Activated CD4-positive, alpha-beta T cell treated with anti-CD3 and anti-CD28 coated beads, Interleukin-2, amount 50 U/mL, for 1 hour (primary cell): ENCODE data around the gene SDHA.
"Not testable (repeated sequence)": the region's sequence is repeated elsewhere in the genome, so short reads cannot be mapped to it uniquely, and the experiment has no call there.

ENCODE experiments used
- DNase-seq: peaks from one replicate; pipeline ENCODE4 v3.0.0-alpha.2; 2020

The SDHA gene

DNA sequence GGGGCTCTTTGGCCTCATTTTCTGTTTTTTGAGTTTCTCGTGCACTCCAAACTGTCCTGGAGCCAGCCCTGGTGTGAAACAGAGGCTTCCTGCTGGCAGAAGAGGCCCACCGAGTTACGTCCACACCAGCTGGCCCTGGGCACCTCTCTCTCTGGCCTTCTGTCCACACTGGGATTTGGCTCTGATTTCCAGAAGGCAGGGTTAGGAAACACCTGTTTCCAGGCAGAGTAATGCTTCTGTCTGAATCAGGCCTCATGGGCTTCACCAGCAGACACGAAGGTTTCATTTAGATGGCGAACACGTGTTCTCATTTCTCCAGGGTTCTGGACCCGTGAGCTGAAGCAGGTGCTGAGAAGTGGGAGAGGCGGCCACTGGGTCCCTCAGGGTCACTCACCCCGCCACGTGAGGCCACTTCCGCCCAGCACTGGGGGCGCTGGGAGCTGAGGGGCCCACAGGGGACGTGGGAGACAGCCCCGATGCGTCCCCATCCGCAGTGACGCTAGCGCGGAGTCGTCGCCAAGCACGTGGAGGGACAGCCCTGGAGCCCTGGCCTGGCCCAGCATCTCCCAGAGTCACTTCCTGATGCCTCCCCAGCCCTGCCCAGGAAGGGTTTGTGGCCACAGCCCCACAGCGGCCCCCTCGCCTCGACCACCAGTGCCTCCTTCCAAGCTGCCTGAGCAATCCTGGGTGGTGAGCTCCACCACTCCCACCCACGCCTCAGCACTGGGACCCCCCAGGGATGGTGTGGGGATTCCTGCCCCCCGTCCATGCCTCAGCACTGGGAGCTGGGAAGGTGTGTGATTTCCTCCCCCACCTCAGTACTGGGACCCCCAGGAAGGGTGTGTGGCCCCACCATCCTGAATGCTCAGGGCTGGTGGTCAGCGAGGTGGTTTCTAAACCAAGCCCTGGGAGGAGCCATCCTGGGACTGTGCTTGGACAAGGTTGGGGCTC lies 31.8 kb upstream of the SDHA start:
- no peak for DNase-seq

GRCh38 chr5:187042-187431 lies 31.1 kb upstream of the SDHA start:
- DNase-seq = no peak

DNA sequence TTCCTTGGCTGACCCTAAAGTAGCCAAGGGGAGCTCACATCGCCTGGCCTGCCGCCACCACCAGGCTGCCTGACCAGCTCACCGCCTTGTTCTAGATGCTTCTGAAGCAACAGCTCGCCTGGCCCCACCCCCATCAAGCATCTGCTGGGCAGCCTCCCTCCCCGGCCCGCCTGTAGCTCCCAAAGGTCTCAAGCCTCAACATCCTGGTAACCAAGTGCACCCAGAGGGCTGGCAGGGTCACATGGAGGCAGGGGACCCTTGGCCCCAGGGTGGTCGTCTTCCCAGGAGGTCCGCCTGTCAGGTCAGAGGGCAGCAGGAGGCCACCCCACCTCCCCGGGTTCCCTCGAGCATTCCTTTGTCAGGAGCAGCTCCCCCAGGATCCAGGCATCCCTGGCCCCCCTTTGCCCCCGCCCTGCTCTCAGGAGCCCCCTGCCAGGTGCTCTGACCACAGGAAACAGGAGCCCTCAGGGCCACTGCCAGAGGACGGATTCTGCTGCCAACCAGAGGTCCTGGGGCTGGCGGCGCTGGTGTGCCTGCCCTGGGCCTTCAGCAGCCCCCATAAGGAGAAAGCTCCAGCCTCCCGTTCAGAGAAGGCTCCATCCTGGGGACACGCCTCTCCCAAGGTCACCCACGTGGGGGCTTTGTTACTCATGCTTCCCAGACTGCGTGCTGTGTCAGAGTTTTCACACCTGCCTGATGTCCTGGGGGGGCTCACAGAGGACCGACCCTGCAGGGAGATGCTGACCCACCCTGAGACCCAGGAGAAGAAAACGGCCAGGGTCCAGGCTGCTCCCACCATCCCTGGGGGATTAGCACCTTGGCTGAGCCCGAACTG lies 30.3 kb upstream of the SDHA start:
- DNase-seq = no peak

- DNase-seq = peak; percentile 87
Observed at GRCh38 chr5:188488-189481, 29.3 kb upstream of the SDHA start.

GRCh38 chr5:189486-189885 lies 28.6 kb upstream of the SDHA start:
- no peak for DNase-seq

- no peak for DNase-seq
Observed at GRCh38 chr5:189976-190365, 28.1 kb upstream of the SDHA start.

- DNase-seq = no peak
Observed at GRCh38 chr5:190366-191035, 27.6 kb upstream of the SDHA start.

DNA sequence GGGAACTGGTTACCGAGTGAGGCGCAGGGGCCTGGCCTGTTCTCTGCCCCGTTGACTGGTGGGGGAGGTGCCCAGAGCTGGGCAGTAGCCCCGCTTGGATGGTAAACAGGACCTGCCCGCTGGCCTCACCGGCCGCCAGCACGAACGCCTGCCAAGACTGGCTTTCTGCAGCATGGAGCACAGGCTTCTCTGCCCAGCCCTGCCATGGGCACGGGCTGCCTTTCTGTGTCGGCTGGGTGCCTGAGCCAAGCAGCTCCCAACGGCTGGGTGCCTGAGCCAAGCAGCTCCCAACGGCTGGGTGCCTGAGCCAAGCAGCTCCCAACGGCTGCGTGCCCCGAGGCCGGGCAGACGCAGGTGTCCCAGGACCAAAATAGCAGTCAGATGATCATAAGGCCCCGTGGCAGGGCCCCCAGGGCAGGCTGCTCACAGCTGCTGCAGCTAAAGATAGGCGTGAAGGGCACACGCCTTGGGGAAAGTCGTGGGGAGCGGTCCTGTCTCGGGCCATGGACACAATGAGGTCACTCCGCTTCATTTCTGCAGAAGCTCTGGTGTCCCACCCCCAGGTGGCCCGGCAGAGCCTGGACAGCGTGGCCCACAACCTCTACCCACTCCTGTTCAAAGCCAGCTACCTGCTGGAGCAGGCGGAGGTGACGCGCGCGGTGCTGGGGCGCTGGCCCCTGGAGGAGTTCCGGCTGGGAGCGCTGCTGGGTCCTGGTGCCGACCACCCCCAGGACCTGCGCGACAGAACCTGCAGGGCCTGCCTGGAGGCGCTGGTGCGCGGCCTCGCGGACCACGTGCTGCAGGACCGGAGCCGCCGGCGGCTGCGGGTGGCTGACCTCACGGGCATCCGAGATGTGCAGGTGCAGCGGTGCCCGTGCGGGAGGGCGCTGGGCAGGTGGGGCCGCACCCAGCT lies 26.8 kb upstream of the SDHA start, which contains the start of gene LRRC14B:
LRRC14B (plus strand) TSS at position 460 of the 913 bp plus-strand sequence; CDS start at position 504, 44 bp downstream.
- DNase-seq = peak; percentile 8

GRCh38 chr5:191949-192690 lies 26.0 kb upstream of the SDHA start:
- DNase-seq = no peak

- no peak for DNase-seq
Observed at GRCh38 chr5:192691-192969, 25.5 kb upstream of the SDHA start.

- no peak for DNase-seq
Observed at GRCh38 chr5:192970-193831, 24.9 kb upstream of the SDHA start.

DNA sequence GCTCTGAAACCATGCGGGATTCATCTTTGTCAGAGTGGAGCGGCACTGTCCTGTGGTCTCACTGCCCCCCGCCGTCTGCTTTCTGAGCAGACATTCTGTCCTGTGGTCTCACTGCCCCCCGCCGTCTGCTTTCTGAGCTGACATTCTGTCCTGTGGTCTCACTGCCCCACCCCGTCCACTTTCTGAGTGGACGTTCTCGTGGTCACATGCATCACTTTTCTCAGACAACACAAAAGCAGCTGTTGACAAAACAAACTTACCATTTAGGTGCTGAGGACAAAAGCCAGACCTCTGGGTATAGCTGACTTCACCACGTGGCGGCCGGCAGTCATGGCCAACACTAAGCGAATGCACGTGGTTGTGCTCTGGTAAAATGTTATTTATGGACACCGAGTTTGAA lies 24.0 kb upstream of the SDHA start:
- no peak for DNase-seq

GRCh38 chr5:194603-195209 lies 23.4 kb upstream of the SDHA start:
- DNase-seq = no peak

DNA sequence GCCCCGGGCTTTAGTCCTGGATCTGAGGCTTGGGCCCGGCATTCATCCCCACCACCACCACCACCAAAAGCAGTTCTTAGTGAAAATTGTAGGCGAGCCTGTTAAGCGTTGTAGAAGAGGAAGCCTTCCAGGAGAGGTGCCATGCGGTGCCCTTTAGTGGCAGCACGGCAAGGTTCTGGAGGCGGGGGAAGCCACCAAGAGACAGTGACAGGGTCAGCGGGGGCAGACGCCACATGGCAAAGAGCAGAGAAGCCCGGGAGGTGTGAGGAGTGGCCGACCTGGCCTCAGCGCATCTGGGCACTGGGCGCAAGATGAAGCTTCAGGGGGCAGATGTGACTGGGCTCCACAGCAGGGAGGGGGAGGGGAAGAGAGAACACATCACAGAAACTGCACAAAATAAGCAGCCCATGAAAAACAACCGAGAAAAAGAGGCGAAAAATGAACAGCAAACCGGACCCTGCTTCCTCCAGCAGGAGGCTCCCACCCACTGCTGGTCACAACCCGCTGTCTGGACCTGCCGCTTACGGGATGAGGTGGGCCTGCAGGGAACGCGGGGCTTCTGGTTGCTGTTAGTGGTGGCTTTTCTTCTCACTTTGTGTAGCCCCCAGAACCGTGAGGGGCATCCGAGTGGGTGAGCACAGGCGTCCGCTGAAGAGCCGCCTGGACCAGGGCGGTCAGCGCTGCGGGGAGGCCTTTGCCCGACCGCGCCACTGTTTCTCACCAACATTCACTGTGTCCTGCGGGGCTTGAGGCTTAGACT lies 22.5 kb upstream of the SDHA start:
- DNase-seq = no peak

DNA sequence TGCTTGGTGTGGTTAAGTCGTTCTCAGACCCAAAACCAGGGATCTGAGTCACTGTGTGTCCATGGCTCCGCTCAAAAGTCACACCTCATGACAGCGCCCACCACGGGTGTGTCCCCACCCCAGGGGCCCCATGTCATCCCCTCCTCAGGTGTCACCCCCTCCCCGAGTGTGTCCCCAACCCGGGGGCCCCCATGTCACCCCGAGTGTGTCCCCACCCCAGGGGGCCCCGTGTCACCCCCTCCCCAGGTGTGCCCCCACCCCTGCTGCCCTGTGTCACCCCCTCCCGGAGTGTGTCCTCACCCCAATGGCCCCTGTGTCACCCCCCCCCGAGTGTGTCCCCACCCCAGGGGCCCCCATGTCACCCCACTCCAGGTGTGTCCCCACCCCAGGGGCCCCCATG lies 21.8 kb upstream of the SDHA start:
- no peak for DNase-seq

DNA sequence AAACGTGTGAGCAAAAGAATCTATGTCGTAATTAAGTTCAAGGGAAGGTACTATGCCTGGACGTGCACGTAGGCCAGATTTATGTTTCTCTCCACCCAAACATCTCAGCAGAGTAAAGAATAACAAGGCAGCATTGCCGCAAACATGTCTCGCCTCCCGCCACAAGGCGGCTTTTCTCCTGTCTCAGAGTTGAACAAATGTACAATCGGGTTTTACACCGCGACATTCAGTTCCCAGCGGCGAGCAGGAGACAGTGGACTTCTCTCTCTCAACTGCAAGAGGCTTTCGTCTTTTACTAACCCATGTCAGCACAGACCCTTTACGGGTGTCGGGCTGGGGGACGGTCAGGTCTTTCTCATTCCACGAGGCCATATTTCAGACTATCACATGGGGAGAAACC lies 21.1 kb upstream of the SDHA start:
- DNase-seq = not testable (repeated sequence)

- no peak for DNase-seq
Observed at GRCh38 chr5:197892-198489, 20.1 kb upstream of the SDHA start.
